ENCODE results near the gene KRTAP4-1. TPM values are rescaled to one million over a fixed set of nuclear protein-coding genes. Genes with fewer than 3 reads are reported as not detected.

KRTAP4-1 gene
- total RNA-seq, 1 experiment from 2014 or later: not detected

DNA sequence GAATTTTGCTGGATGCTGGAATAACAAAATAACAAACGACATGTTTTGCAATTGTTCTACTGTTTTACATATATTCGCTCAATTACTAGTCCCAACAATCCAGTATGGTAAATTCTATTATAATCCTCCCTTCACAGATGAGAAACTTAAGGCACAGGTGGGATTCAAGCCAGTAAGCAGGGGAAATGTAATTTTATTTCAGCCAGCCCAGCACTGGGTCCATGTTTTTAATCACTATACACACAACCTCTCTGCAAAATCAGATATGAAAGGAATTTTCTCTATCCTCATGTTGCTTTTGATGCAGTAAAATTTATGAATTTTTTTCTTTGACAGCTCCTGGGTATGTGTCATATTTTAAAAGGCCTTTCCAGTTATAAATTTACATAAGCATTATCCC lies 39.5 kb downstream of the KRTAP4-1 start:
- Histone ChIP-seq H3F3A (ENCODE audit: low read length, unreplicated experiment) (no peaks in the 10 kb centered on the region), H3K9me2 (replicated peaks; ENCODE audit: low read length) (no peaks in the 10 kb centered on the region), H3K36me3 (ENCODE audit: low read depth, low read length) (peaks cover 3% of the 10 kb centered on the region; the same call in 1 of the 2 replicates), H4K20me1 (ENCODE audit: low read length) (no peaks in the 10 kb centered on the region), H3K27me3 (ENCODE audit: low read length) (no peaks in the 10 kb centered on the region), H3K9me3 (ENCODE audit: low read length) (peaks cover 6% of the 10 kb centered on the region; the same call in 1 of the 2 replicates), H3K4me3 (ENCODE audit: low read length) (no peak overlapping the region), H3K4me1 (ENCODE audit: insufficient read depth, low read length) (peaks cover 12% of the 10 kb centered on the region; the same call in 1 of the 2 replicates), H3K4me2 (ENCODE audit: low read length) (no peak overlapping the region), H3K79me2 (ENCODE audit: low read length) (no peaks in the 10 kb centered on the region), H3K9ac (ENCODE audit: low read length) (no peak overlapping the region), H3K27ac (ENCODE audit: low read length) (no peak overlapping the region), H2AFZ (ENCODE audit: low read length) (no peak overlapping the region)
- TF ChIP-seq, protein P1, sequence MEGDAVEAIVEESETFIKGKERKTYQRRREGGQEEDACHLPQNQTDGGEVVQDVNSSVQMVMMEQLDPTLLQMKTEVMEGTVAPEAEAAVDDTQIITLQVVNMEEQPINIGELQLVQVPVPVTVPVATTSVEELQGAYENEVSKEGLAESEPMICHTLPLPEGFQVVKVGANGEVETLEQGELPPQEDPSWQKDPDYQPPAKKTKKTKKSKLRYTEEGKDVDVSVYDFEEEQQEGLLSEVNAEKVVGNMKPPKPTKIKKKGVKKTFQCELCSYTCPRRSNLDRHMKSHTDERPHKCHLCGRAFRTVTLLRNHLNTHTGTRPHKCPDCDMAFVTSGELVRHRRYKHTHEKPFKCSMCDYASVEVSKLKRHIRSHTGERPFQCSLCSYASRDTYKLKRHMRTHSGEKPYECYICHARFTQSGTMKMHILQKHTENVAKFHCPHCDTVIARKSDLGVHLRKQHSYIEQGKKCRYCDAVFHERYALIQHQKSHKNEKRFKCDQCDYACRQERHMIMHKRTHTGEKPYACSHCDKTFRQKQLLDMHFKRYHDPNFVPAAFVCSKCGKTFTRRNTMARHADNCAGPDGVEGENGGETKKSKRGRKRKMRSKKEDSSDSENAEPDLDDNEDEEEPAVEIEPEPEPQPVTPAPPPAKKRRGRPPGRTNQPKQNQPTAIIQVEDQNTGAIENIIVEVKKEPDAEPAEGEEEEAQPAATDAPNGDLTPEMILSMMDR (conservative IDR thresholded peaks at IDR 0.05; ENCODE audit: low read depth, low read length): no peak
- TF ChIP-seq EZH2 (IDR thresholded peaks at IDR 0.05; ENCODE audit: low read length, unreplicated experiment): no peak
- TF ChIP-seq EZH2phosphoT487 (IDR thresholded peaks at IDR 0.05; ENCODE audit: borderline replicate concordance, low read length): no peak
- intact Hi-C loops (cut with micrococcal nuclease): no loop called here
- ATAC-seq (no peak), DNase-seq (no peak)
- no TSS peak for BruUV-seq (replicated peaks)
- POLR2A ChIA-PET (ENCODE audit: unreplicated experiment): no interaction called here
- CTCF ChIA-PET: no interaction called here

DNA sequence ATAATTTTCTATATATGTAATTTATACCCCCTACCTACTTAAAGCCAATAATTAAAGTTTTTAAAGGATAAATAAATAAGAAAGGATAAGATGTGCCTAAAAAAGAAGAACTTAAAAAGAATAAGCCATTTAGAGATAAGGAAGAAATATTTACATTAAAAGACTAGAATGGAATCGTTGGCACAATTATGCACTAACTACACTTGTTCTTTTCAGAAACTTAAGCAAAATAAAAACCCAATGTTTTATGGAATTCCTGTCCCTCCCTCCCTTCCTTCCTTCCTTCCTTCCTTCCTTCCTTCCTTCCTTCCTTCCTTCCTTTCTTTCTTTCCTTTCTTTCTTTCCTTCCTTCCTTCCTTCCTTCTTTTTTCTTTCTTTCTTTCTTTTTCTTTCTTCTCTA lies 39.9 kb downstream of the KRTAP4-1 start:
- no peak for ATAC-seq

DNA sequence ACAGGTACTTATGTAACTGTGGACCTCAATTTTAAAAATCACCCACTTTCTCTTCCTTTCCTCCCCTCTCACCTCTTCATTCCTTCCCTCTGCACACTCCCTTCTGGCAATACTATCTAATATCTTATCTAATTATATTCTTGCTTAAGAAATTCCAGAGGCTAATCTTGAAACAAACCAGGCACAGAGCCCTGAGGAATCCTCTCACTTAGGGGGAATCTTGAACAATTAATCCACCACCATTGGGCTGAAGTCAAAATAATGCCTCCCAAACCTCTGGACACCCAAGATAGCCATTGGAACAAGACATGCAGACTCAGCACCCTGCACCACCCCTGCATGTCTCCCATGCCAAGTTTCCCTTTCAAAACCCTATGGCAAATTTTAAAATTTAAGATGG lies 43.4 kb downstream of the KRTAP4-1 start:
- peaks cover 6% of the 10 kb centered on the region; the same call in 1 of the 2 replicates for H3K9me3 ChIP-seq (ENCODE audit: low read length)
- TF ChIP-seq, protein P1 (conservative IDR thresholded peaks at IDR 0.05; ENCODE audit: low read depth, low read length): no peak
- TF ChIP-seq EZH2phosphoT487 (IDR thresholded peaks at IDR 0.05; ENCODE audit: borderline replicate concordance, low read length) (no peak), EZH2 (IDR thresholded peaks at IDR 0.05; ENCODE audit: low read length, unreplicated experiment) (no peak)
- H3F3A ChIP-seq (ENCODE audit: low read length, unreplicated experiment): no peaks in the 10 kb centered on the region
- ChIA-PET POLR2A (ENCODE audit: unreplicated experiment) (interaction anchor here (0.5 kb wide), 2 partner anchors 224 to 833 kb away, joined by 3 to 6 read pairs; no protein-coding TSS in a partner anchor), CTCF (no interaction called here)
- no peaks in the 10 kb centered on the region for H4K20me1 ChIP-seq (ENCODE audit: low read length)
- peaks cover 3% of the 10 kb centered on the region; the same call in 1 of the 2 replicates for H3K36me3 ChIP-seq (ENCODE audit: low read depth, low read length)
- H3K4me1 ChIP-seq (ENCODE audit: insufficient read depth, low read length): peaks cover 14% of the 10 kb centered on the region; the same call in 1 of the 2 replicates
- H3K4me2 ChIP-seq (ENCODE audit: low read length): no peak overlapping the region
- DNase-seq: no peak
- BruUV-seq (replicated peaks): no TSS peak
- H3K27ac ChIP-seq (ENCODE audit: low read length): peak overlapping the region; percentile 64
- H3K27me3 ChIP-seq (ENCODE audit: low read length): no peaks in the 10 kb centered on the region
- H3K9ac ChIP-seq (ENCODE audit: low read length): no peak overlapping the region
- H3K79me2 ChIP-seq (ENCODE audit: low read length): no peaks in the 10 kb centered on the region
- ATAC-seq: no peak
- no peak overlapping the region for H3K4me3 ChIP-seq (ENCODE audit: low read length)
- intact Hi-C loops (cut with micrococcal nuclease): no loop called here
- H3K9me2 ChIP-seq (replicated peaks; ENCODE audit: low read length): no peaks in the 10 kb centered on the region
- no peak overlapping the region for H2AFZ ChIP-seq (ENCODE audit: low read length)

More for the DNA sequence above, 39.9 kb downstream of the KRTAP4-1 start:
- ChIA-PET POLR2A (ENCODE audit: unreplicated experiment) (no interaction called here), CTCF (no interaction called here)
- intact Hi-C loops (cut with micrococcal nuclease): no loop called here
- no peaks in the 10 kb centered on the region for H3K9me2 ChIP-seq (replicated peaks; ENCODE audit: low read length)
- H3K4me3 ChIP-seq (ENCODE audit: low read length): no peak overlapping the region
- H3K9me3 ChIP-seq (ENCODE audit: low read length): peaks cover 6% of the 10 kb centered on the region; the same call in 1 of the 2 replicates
- peaks cover 14% of the 10 kb centered on the region; the same call in 1 of the 2 replicates for H3K4me1 ChIP-seq (ENCODE audit: insufficient read depth, low read length)
- no peaks in the 10 kb centered on the region for H3K27me3 ChIP-seq (ENCODE audit: low read length)
- H3K27ac ChIP-seq (ENCODE audit: low read length): no peak overlapping the region
- DNase-seq: no peak
- no peaks in the 10 kb centered on the region for H3K79me2 ChIP-seq (ENCODE audit: low read length)
- peaks cover 3% of the 10 kb centered on the region; the same call in 1 of the 2 replicates for H3K36me3 ChIP-seq (ENCODE audit: low read depth, low read length)
- no peak overlapping the region for H3K4me2 ChIP-seq (ENCODE audit: low read length)
- no peak overlapping the region for H2AFZ ChIP-seq (ENCODE audit: low read length)
- no TSS peak for BruUV-seq (replicated peaks)
- no peaks in the 10 kb centered on the region for H3F3A ChIP-seq (ENCODE audit: low read length, unreplicated experiment)
- no peak overlapping the region for H3K9ac ChIP-seq (ENCODE audit: low read length)
- TF ChIP-seq EZH2phosphoT487 (IDR thresholded peaks at IDR 0.05; ENCODE audit: borderline replicate concordance, low read length) (no peak), EZH2 (IDR thresholded peaks at IDR 0.05; ENCODE audit: low read length, unreplicated experiment) (no peak)
- TF ChIP-seq, protein P1 (conservative IDR thresholded peaks at IDR 0.05; ENCODE audit: low read depth, low read length): no peak
- H4K20me1 ChIP-seq (ENCODE audit: low read length): no peaks in the 10 kb centered on the region

All from PC-3 (cell line).